GM23338 (cell line): ENCODE measurements around the gene PTBP3.

Source experiments
- NANOG ChIP-seq: IDR thresholded peaks from 2 replicates; pipeline ENCODE4 v1.6.1; 2016; ENCODE audit warnings: antibody characterized with exemption, borderline replicate concordance
- ZNF331 ChIP-seq: fragments of 250-450 bp; sonication (Bioruptor Pico); IDR thresholded peaks from 2 replicates; pipeline ENCODE4 v1.5.0; 2020; ENCODE audit warnings: low read depth, mild to moderate bottlenecking, moderate library complexity

- no peak for TF ChIP-seq ZNF331 (CRISPR knock-in tag)
- no peak for TF ChIP-seq NANOG
These were observed 22.6 kb downstream of the PTBP3 start for GRCh38 chr9:112310826-112311225.
